ENCODE data around the gene CCR5AS.

Gene CCR5AS

GRCh38 chr3:46374755-46375154 is 32.1 kb downstream of the CCR5AS start:
- no peak for DNase-seq

- no peak for DNase-seq
Observed at GRCh38 chr3:46372492-46373359, 34.1 kb downstream of the CCR5AS start.

- no peak for DNase-seq
Observed at GRCh38 chr3:46371519-46372340, 35.1 kb downstream of the CCR5AS start.

DNA sequence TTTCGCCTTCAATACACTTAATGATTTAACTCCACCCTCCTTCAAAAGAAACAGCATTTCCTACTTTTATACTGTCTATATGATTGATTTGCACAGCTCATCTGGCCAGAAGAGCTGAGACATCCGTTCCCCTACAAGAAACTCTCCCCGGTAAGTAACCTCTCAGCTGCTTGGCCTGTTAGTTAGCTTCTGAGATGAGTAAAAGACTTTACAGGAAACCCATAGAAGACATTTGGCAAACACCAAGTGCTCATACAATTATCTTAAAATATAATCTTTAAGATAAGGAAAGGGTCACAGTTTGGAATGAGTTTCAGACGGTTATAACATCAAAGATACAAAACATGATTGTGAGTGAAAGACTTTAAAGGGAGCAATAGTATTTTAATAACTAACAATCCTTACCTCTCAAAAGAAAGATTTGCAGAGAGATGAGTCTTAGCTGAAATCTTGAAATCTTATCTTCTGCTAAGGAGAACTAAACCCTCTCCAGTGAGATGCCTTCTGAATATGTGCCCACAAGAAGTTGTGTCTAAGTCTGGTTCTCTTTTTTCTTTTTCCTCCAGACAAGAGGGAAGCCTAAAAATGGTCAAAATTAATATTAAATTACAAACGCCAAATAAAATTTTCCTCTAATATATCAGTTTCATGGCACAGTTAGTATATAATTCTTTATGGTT is 35.9 kb downstream of the CCR5AS start, which contains the start of gene CCR5:
CCR5 (plus strand) TSS at position 108 of the 680 bp plus-strand sequence. CDS start 1,957 bp downstream, outside the sequence.
- DNase-seq = no peak

- no peak for DNase-seq
Observed at GRCh38 chr3:46369675-46370132, 37.2 kb downstream of the CCR5AS start.

GRCh38 chr3:46369151-46369550 is 37.7 kb downstream of the CCR5AS start:
- no peak for DNase-seq

GRCh38 chr3:46368569-46368968 is 38.3 kb downstream of the CCR5AS start:
- no peak for DNase-seq

DNA sequence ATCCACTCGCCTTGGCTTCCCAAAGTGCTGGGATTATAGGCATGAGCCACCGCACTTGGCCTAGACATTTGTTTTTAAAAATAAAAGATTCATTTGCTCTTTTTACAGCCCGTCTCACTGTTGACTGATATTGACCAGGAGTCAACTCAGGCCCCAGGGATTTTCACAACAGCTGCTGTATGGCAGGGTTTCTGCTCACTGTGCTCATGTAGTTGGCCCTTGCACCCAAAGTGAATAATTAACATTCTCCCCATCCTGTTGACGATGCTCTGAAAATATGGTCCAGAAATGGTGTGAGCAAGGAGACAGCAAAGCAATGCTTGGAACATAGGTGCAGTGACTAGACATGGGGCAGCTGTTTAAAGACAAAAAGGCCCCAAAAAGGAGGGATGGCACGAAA is 39.1 kb downstream of the CCR5AS start:
- no peak for DNase-seq

DNA sequence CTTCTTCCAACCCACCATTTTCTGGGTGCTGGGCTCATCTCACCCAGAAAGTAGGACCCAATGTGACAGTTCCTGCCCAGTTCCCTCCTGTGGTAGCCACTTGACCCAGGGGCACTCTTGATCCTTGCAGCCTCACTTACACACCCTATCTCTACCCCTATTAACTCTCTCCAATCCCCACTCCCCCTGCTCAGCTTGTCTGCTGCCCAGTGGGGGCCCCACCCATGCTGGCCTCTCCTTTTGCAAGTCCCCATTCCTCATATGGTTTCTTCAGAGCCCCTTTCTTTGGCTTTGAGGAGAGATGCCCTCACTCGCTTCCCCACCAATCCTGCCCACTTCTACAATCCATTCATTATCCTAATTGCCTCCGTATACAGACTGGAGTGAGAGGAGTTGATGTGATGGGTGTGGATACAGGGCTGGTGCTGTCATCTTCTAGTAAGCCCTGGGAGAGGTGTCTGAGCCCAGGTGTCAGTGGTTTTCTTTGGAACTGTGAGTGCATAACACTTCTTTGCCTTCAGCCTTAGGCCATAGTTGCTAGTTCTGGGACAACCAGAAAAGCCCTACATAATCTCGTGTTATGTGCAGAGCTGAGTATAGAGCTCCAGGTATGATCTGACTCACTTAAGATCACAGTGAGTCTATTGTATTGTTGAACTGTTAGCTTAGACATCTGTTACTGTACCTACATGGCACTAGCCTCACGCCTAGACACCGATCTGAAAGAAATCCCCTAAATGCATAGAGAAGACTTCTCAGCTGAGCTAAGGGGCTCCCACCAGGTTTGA is 40.9 kb downstream of the CCR5AS start:
- no peak for DNase-seq

DNA sequence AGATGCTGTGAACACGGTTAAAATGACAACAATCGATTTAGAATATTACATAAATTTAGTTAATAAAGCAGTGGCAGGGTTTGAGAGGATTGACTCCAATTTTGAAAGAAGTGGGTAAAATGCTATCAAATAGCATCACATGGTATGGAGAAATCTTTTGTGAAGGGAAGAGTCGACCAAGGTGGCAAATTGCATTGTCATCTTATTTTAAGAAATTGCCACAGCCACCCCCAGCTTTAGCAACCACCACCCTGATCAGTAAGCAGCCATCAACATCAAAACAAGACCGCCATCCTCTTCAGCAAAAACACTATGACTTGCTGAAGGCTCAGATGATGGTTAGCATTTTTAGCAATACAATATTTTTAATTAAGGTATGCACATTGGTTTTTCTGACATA is 41.8 kb downstream of the CCR5AS start:
- no peak for DNase-seq

DNA sequence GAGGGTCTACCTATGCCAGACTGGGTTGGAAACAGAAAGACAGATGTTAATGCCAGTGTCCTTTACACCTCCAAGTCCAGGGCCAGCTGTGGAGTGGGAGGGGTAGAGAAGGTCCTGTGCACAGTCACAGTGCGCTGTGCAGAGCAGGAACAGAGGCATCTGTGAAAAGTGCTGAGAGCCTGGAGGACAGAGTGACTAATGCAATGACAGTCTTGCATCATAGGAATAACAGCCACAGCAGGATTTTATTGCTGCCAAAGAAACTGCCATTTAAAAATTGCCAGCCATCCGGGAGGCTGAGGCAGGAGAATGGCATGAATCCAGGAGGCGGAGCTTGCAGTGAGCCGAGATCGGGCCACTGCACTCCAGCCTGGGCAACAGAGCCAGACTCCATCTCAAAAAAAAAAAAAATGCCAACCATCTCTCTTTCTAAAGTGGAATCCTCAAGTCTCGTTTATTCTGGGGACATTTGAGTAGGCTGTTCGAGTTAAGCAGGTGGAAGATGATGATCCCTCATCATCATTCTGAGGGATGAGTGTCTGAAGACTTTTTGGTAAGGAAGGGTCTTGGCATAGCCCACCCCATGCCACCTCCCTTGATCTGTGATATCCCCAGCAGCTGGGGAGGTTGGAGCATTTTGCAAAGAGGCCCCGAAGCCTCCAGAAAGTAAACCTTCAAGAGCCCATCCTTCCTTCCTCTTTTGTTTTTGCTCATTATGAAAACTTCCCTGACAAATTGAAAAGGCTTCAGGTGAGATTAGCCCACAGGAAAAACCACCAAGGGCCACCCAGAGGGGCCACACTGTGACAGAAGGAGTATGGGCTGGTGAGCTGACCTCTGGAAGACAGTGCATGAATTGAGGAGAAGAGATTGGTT is 45.2 kb downstream of the CCR5AS start:
- peak; percentile 5 for DNase-seq

DNA sequence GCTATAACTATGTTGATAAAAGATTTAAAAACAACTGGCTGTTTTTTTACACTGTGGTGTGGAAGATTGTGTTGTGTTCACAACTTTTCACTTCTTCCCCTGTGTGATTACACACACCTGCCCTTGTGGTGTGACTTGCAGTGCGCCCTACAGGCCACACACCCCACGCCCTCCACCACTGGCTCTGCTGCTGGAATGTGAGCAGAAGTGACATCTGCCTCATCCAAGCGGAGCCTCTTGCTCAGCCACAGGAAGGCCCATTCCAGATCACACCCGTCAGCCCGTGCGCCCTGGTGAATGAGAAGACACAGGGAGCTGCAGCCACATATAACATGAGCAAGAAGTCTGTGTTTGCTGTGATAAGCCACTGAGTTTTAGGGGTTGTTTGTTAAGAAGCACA is 46.0 kb downstream of the CCR5AS start:
- DNase-seq = no peak

DNA sequence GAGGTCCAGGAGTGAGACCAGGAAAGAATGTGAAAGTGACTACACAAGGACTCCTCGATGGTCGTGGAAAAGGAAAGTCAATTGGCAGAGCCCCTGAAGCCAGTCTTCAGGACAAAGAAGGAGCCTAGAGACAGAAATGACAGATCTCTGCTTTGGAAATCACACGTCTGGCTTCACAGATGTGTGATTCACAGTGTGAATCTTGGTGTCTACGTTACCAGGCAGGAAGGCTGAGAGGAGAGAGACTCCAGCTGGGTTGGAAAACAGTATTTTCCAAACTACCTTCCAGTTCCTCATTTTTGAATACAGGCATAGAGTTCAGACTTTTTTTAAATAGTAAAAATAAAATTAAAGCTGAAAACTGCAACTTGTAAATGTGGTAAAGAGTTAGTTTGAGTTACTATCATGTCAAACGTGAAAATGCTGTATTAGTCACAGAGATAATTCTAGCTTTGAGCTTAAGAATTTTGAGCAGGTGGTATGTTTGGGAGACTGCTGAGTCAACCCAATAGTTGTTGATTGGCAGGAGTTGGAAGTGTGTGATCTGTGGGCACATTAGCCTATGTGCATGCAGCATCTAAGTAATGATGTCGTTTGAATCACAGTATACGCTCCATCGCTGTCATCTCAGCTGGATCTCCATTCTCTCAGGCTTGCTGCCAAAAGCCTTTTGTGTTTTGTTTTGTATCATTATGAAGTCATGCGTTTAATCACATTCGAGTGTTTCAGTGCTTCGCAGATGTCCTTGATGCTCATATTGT is 47.0 kb downstream of the CCR5AS start:
- peak; percentile 9 for DNase-seq

- DNase-seq = no peak
Observed at GRCh38 chr3:46358466-46358865, 48.4 kb downstream of the CCR5AS start.

DNA sequence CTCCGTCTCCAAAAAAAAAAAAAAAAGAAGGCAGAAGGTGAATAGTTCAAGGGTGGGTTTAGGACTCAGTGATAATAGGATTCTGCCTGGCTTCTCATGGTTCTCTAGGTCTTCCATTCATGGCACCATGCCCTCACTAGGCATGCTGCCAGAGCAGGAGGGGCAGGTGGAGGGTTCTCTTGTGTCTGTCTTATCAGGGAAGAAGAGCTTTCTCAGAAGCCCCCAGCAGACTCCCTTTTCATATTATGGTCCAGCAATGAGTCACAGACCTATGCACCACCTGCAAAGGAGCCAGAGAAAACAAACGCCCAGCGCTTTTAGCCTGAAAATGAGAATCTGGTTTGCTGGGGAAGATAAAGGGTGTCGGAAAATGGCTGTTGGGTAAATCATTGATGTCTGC is 50.0 kb downstream of the CCR5AS start:
- DNase-seq = no peak

- no peak for DNase-seq
Observed at GRCh38 chr3:46356276-46356675, 50.6 kb downstream of the CCR5AS start.

DNA sequence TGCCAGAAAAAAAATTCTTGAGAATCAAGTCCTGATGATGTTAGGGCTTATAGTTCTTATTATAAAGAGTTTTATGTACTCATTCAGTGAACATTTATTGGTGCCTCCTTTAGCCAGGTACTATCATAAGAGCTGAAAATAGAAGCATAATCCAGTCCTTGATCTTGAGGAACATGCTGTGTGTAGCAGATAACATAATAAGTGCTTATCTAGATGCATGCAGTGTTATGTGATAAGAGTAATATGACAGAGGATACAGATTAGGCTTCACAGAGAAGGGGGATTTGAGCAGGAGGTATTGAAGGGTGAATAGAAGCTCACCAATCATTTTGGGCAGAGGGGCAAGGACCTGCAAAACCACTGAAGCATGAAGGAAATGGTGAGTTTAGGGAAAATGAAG is 51.9 kb downstream of the CCR5AS start:
- no peak for DNase-seq

DNA sequence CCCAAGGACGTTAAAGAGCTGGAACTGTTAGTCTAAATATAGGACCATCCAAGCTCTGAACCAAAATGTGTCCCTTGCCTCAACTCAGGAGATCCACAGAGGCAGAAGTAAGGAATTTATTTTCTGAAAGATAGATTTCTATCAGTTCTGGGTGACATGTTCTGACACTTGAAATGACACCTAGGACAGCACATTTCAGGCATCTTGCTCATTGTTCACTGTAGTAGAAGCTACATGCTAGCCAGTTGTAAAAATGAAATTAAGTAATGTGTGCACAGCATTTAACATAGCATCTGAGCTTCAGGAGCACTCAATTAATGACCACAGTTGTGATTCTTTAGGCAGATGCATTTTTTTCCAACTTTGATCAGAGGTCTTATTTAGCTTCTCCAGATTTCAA is 52.4 kb downstream of the CCR5AS start:
- no peak for DNase-seq

GRCh38 chr3:46353647-46354410 is 53.0 kb downstream of the CCR5AS start, which contains the start of gene CCR2:
CCR2 (plus strand) TSS chr3:46354111; CDS start chr3:46357528, 3,417 bp downstream.
- DNase-seq = no peak

GRCh38 chr3:46353090-46353489 is 53.8 kb downstream of the CCR5AS start:
- no peak for DNase-seq

Measured in fibroblast of upper back skin (primary cell).